ENCODE data around the gene UGT1A1. TPM values are rescaled to one million over a fixed set of nuclear protein-coding genes. Genes with fewer than 3 reads are reported as not detected.

Gene UGT1A1
- total RNA-seq, 2 donors from 2014 or later = not detected

GRCh38 chr2:233768076-233768475 is 8.0 kb downstream of the UGT1A1 start:
- Mint-ChIP-seq H3K27ac (no peak overlapping the region), H3K36me3 (ENCODE audit: low read depth) (peaks cover 4% of the 10 kb centered on the region), H3K4me1 (no peaks in the 10 kb centered on the region), H3K4me3 (no peak overlapping the region), H3K27me3 (peaks cover 58% of the 10 kb centered on the region)
- no peak for ATAC-seq
- DNase-seq = no peak
- H3K9me3 ChIP-seq (ENCODE audit: control insufficient read depth, low read length, poor library complexity, severe bottlenecking) = no peaks in the 10 kb centered on the region

GRCh38 chr2:233769260-233769659 is 9.2 kb downstream of the UGT1A1 start:
- no peak for ATAC-seq
- no peaks in the 10 kb centered on the region for H3K9me3 ChIP-seq (ENCODE audit: control insufficient read depth, low read length, poor library complexity, severe bottlenecking)
- Mint-ChIP-seq H3K36me3 (ENCODE audit: low read depth) (peaks cover 4% of the 10 kb centered on the region), H3K27me3 (peaks cover 50% of the 10 kb centered on the region), H3K4me3 (no peak overlapping the region), H3K27ac (no peak overlapping the region), H3K4me1 (no peaks in the 10 kb centered on the region)
- DNase-seq = no peak

DNA sequence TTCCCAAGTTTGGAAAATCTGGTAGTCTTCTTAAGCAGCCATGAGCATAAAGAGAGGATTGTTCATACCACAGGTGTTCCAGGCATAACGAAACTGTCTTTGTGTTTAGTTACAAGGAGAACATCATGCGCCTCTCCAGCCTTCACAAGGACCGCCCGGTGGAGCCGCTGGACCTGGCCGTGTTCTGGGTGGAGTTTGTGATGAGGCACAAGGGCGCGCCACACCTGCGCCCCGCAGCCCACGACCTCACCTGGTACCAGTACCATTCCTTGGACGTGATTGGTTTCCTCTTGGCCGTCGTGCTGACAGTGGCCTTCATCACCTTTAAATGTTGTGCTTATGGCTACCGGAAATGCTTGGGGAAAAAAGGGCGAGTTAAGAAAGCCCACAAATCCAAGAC is 12.1 kb downstream of the UGT1A1 start:
- H3K27ac Mint-ChIP-seq = no peak overlapping the region

DNA sequence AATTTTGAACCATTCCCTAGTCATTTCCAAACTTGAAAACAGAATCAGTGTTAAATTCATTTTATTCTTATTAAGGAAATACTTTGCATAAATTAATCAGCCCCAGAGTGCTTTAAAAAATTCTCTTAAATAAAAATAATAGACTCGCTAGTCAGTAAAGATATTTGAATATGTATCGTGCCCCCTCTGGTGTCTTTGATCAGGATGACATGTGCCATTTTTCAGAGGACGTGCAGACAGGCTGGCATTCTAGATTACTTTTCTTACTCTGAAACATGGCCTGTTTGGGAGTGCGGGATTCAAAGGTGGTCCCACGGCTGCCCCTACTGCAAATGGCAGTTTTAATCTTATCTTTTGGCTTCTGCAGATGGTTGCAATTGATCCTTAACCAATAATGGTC is 12.5 kb downstream of the UGT1A1 start:
- no peak overlapping the region for H3K4me3 Mint-ChIP-seq
- H3K9me3 ChIP-seq (ENCODE audit: control insufficient read depth, low read length, poor library complexity, severe bottlenecking) = no peaks in the 10 kb centered on the region
- H3K27ac Mint-ChIP-seq = no peak overlapping the region
- DNase-seq (no peak), ATAC-seq (no peak)
- peaks cover 32% of the 10 kb centered on the region for H3K27me3 Mint-ChIP-seq
- H3K36me3 Mint-ChIP-seq (ENCODE audit: low read depth) = peaks cover 3% of the 10 kb centered on the region
- H3K4me1 Mint-ChIP-seq = no peaks in the 10 kb centered on the region

More for the DNA sequence above, 12.1 kb downstream of the UGT1A1 start:
- Mint-ChIP-seq H3K36me3 (ENCODE audit: low read depth) (peaks cover 3% of the 10 kb centered on the region), H3K4me1 (no peaks in the 10 kb centered on the region), H3K4me3 (no peak overlapping the region), H3K27me3 (peaks cover 36% of the 10 kb centered on the region)
- no peaks in the 10 kb centered on the region for H3K9me3 ChIP-seq (ENCODE audit: control insufficient read depth, low read length, poor library complexity, severe bottlenecking)
- ATAC-seq = no peak
- DNase-seq = no peak

DNA sequence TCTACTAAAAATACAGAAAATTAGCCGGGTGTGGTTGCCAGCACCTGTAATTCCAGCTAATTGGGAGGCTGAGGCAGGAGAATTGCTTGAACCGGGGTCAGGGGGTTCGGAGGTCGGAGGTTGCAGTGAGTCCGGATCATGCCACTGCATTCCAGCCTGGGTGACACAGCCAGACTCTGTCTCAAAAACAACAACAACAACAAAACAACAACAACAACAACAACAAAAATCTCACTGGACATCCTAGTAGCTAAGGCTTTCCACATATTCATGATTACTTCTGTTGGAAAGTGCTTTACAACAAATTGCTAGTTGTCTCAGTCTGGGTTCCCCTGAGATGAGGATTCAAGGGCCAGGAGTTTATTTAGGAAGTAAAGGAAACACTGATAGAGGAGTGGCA is 13.8 kb downstream of the UGT1A1 start:
- no peak overlapping the region for H3K27ac Mint-ChIP-seq
- H3K36me3 Mint-ChIP-seq (ENCODE audit: low read depth) = peaks cover 3% of the 10 kb centered on the region
- H3K4me3 Mint-ChIP-seq = no peak overlapping the region
- no peak for ATAC-seq
- no peak for DNase-seq
- H3K27me3 Mint-ChIP-seq = peaks cover 31% of the 10 kb centered on the region
- H3K9me3 ChIP-seq (ENCODE audit: control insufficient read depth, low read length, poor library complexity, severe bottlenecking) = no peaks in the 10 kb centered on the region
- H3K4me1 Mint-ChIP-seq = no peaks in the 10 kb centered on the region

GRCh38 chr2:233775414-233775813 is 15.3 kb downstream of the UGT1A1 start:
- H3K27me3 Mint-ChIP-seq = peaks cover 27% of the 10 kb centered on the region
- H3K4me1 Mint-ChIP-seq = no peaks in the 10 kb centered on the region
- no peak overlapping the region for H3K27ac Mint-ChIP-seq
- no peak for DNase-seq
- no peaks in the 10 kb centered on the region for H3K9me3 ChIP-seq (ENCODE audit: control insufficient read depth, low read length, poor library complexity, severe bottlenecking)
- H3K36me3 Mint-ChIP-seq (ENCODE audit: low read depth) = no peaks in the 10 kb centered on the region
- H3K4me3 Mint-ChIP-seq = no peak overlapping the region
- ATAC-seq = no peak

- Mint-ChIP-seq H3K27me3 (peaks cover 27% of the 10 kb centered on the region), H3K4me3 (no peak within 1 kb of the TSS), H3K36me3 (ENCODE audit: low read depth) (no peaks in the 10 kb centered on the region), H3K27ac (no peak within 1 kb of the TSS), H3K4me1 (no peaks in the 10 kb centered on the region)
- DNase-seq (no peak), ATAC-seq (no peak)
- H3K9me3 ChIP-seq (ENCODE audit: control insufficient read depth, low read length, poor library complexity, severe bottlenecking) = no peaks in the 10 kb centered on the region
Observed at GRCh38 chr2:233778030-233778429, 18.0 kb downstream of the UGT1A1 start, which contains the start of gene MROH2A. MROH2A (plus strand) TSS chr2:233778330; CDS start chr2:233779359, 1,029 bp downstream.

DNA sequence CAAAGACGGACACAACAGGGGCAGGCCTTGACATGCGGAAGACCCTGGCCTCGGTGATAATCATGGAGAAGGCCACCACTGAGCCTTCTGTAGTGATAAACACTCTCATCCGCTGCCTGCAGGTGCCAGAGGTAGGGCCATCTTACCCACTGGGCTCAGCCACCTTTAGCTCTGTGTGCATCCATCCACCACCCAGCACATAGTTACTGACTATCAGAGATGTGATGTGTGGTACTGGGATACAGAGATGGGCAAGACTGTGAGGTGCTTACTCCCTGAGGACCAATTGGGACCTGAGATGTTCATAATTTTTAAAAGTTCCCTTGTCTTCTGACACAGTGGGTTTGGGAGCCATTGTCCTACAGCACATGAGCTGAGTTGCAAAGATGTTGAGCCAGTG is 19.7 kb downstream of the UGT1A1 start:
- Mint-ChIP-seq H3K4me1 (no peaks in the 10 kb centered on the region), H3K27ac (no peak overlapping the region), H3K4me3 (no peak overlapping the region), H3K36me3 (ENCODE audit: low read depth) (no peaks in the 10 kb centered on the region), H3K27me3 (peaks cover 23% of the 10 kb centered on the region)
- H3K9me3 ChIP-seq (ENCODE audit: control insufficient read depth, low read length, poor library complexity, severe bottlenecking) = no peaks in the 10 kb centered on the region
- no peak for ATAC-seq
- DNase-seq = no peak

DNA sequence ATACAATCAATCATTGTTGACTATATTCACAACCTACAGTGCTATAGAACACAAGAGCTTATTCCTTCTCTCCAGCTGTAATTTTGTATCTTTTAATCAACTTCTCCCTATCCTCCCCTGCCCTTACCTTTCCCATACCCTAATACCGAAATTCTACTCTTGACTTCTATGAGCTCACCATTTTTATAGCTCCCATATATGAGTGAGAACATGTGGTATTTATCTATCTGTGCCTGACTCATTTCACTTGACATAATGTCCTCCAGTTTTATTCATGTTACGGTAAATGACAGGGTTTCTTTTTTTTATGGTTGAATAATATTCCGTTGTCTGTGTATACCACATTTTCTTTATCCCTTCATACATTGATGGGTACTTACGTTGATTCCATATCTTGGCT is 20.7 kb downstream of the UGT1A1 start:
- peaks cover 14% of the 10 kb centered on the region for H3K27me3 Mint-ChIP-seq
- H3K9me3 ChIP-seq (ENCODE audit: control insufficient read depth, low read length, poor library complexity, severe bottlenecking) = no peaks in the 10 kb centered on the region
- no peak overlapping the region for H3K27ac Mint-ChIP-seq
- H3K4me1 Mint-ChIP-seq = no peaks in the 10 kb centered on the region
- DNase-seq = no peak
- no peak for ATAC-seq
- H3K4me3 Mint-ChIP-seq = no peak overlapping the region
- no peaks in the 10 kb centered on the region for H3K36me3 Mint-ChIP-seq (ENCODE audit: low read depth)

- H3K4me3 Mint-ChIP-seq = no peak overlapping the region
- no peaks in the 10 kb centered on the region for H3K9me3 ChIP-seq (ENCODE audit: control insufficient read depth, low read length, poor library complexity, severe bottlenecking)
- H3K27ac Mint-ChIP-seq = no peak overlapping the region
- no peaks in the 10 kb centered on the region for H3K36me3 Mint-ChIP-seq (ENCODE audit: low read depth)
- DNase-seq = no peak
- H3K4me1 Mint-ChIP-seq = peaks cover 4% of the 10 kb centered on the region
- peaks cover 11% of the 10 kb centered on the region for H3K27me3 Mint-ChIP-seq
- no peak for ATAC-seq
Observed at GRCh38 chr2:233789554-233789953, 29.5 kb downstream of the UGT1A1 start.

DNA sequence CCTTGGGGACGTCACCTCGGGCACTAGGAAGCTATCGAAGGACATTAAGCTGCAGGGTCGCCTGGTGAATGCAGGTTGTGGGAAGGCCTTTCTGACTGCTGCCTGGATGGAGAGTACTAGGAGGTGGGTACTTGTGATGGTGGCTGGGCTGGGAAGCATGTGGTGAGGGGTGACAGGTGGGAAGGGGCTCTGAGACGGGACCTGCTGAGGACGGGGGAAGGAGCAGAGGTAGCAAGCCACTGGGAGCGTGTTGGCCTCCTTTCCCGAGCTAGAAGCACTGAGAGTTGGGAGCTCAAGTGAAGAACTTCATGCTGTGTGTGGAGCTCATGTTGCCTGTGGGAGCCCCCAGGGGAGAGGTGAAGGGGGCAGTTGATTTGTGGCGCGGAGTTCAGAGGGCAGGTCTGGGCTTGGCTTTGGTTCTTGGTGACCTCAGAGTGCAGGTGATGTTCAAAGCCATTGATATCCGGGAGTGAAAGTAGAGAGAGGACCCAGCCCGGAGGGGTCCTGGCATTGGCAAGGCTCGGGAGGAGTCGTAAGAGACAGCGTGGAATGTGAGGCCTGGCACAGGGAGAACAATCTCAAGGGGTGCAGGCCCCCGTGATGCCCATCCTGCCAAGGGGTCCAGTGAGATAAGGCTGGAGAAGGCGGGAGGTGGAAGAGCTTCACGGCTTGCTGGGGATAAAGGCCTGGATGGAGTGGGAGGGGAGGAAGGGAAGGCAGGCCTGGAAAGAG is 31.2 kb downstream of the UGT1A1 start:
- no peak overlapping the region for H3K4me3 Mint-ChIP-seq
- no peak for ATAC-seq
- H3K36me3 Mint-ChIP-seq (ENCODE audit: low read depth) = no peaks in the 10 kb centered on the region
- peaks cover 4% of the 10 kb centered on the region for H3K4me1 Mint-ChIP-seq
- H3K27me3 Mint-ChIP-seq = peaks cover 7% of the 10 kb centered on the region
- H3K27ac Mint-ChIP-seq = no peak overlapping the region
- H3K9me3 ChIP-seq (ENCODE audit: control insufficient read depth, low read length, poor library complexity, severe bottlenecking) = no peaks in the 10 kb centered on the region
- DNase-seq = no peak

GRCh38 chr2:233791883-233792329 is 31.8 kb downstream of the UGT1A1 start:
- peaks cover 4% of the 10 kb centered on the region for H3K27me3 Mint-ChIP-seq
- H3K4me3 Mint-ChIP-seq = no peak overlapping the region
- H3K9me3 ChIP-seq (ENCODE audit: control insufficient read depth, low read length, poor library complexity, severe bottlenecking) = no peaks in the 10 kb centered on the region
- ATAC-seq (no peak), DNase-seq (no peak)
- H3K4me1 Mint-ChIP-seq = peaks cover 4% of the 10 kb centered on the region
- no peaks in the 10 kb centered on the region for H3K36me3 Mint-ChIP-seq (ENCODE audit: low read depth)
- no peak overlapping the region for H3K27ac Mint-ChIP-seq

GRCh38 chr2:233792720-233793119 is 32.6 kb downstream of the UGT1A1 start:
- Mint-ChIP-seq H3K36me3 (ENCODE audit: low read depth) (no peaks in the 10 kb centered on the region), H3K4me3 (no peak overlapping the region), H3K4me1 (peaks cover 4% of the 10 kb centered on the region), H3K27me3 (peaks cover 5% of the 10 kb centered on the region), H3K27ac (no peak overlapping the region)
- H3K9me3 ChIP-seq (ENCODE audit: control insufficient read depth, low read length, poor library complexity, severe bottlenecking) = no peaks in the 10 kb centered on the region
- no peak for DNase-seq
- no peak for ATAC-seq

DNA sequence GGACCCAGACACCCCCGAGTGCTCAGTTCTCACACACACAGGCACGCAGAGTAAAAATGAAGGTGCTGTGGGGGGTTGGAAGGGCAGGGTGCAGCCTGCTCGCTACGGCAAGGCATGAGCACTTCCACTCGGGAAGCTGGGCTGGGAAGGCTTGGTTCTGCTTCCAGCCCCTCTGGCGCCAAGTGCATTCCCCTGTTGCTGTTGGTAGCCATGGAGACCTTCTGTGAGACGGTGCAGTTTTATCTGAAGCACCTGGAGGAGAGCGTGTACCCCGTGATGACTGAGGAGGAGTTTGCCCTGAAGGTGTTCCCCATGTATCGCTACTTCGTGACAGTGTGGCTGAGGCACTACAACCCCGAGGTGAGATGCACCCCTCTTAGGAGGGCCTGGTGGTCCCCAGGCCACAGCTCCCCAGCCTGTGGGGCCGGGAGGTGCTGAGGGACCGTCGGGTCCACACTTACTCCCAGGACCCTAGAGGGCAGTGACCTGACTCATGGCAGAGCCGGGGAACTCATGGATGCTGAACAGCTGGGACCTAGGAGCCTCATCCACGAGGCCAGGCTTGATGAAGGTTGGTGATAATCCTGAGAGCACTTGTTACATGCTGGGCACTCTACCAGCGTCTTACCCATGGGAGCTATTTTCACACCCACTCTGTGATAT is 33.5 kb downstream of the UGT1A1 start:
- DNase-seq (no peak), ATAC-seq (no peak)
- Mint-ChIP-seq H3K27ac (no peak overlapping the region), H3K36me3 (ENCODE audit: low read depth) (no peaks in the 10 kb centered on the region), H3K4me1 (peaks cover 4% of the 10 kb centered on the region), H3K4me3 (no peak overlapping the region), H3K27me3 (peaks cover 13% of the 10 kb centered on the region)
- no peaks in the 10 kb centered on the region for H3K9me3 ChIP-seq (ENCODE audit: control insufficient read depth, low read length, poor library complexity, severe bottlenecking)
